KMS-11 (cell line): ENCODE data around the gene CNGB1.

Experiments used
- H2AFZ ChIP-seq: fragments of 200-600 bp; sonication (generic); 2 replicates; pipeline ENCODE4 v1.6.1; 2016; ENCODE audit warnings: antibody characterized with exemption, mixed run types, low read depth
- H3K27ac ChIP-seq: fragments of 200-600 bp; sonication (generic); 2 replicates; pipeline ENCODE4 v1.6.1; 2016; ENCODE audit warnings: mild to moderate bottlenecking, mixed run types
- H3K27me3 ChIP-seq: fragments of 200-600 bp; sonication (generic); 2 replicates; pipeline ENCODE4 v1.6.1; 2017; ENCODE audit warnings: mild to moderate bottlenecking, low read depth, mixed run types, moderate library complexity; ENCODE audit not compliant: insufficient read depth
- H3K36me3 ChIP-seq: fragments of 200-600 bp; sonication (generic); 2 replicates; pipeline ENCODE4 v1.6.1; 2017; ENCODE audit warnings: mild to moderate bottlenecking, mixed run types; ENCODE audit not compliant: insufficient read depth
- H3K4me1 ChIP-seq: fragments of 200-600 bp; sonication (generic); 2 replicates; pipeline ENCODE4 v1.6.1; 2016; ENCODE audit warnings: mild to moderate bottlenecking, low read depth, mixed run types; ENCODE audit not compliant: poor library complexity, severe bottlenecking
- H3K4me2 ChIP-seq: fragments of 200-600 bp; sonication (generic); 2 replicates; pipeline ENCODE4 v1.7.0; 2016; ENCODE audit warnings: mild to moderate bottlenecking, mixed run types
- H3K4me3 ChIP-seq: fragments of 200-600 bp; sonication (generic); IDR thresholded peaks from 2 replicates; pipeline ENCODE4 v1.6.1; 2017; ENCODE audit warnings: low read depth, low read length, mixed read lengths; ENCODE audit not compliant: insufficient read depth
- H3K79me2 ChIP-seq: fragments of 200-600 bp; sonication (generic); 2 replicates; pipeline ENCODE4 v1.6.1; 2016; ENCODE audit warnings: low read depth, mixed run types; ENCODE audit not compliant: insufficient read depth
- H3K9ac ChIP-seq: fragments of 200-600 bp; sonication (generic); 2 replicates; pipeline ENCODE4 v1.6.1; 2016; ENCODE audit warnings: mild to moderate bottlenecking, mixed run types
- H4K20me1 ChIP-seq: fragments of 200-600 bp; sonication (generic); 2 replicates; pipeline ENCODE4 v1.6.1; 2016; ENCODE audit warnings: mild to moderate bottlenecking, mixed run types; ENCODE audit not compliant: insufficient read depth
- CTCF ChIP-seq: fragments of 200-600 bp; sonication (generic); conservative IDR thresholded peaks from 2 replicates; pipeline ENCODE4 v1.6.1; 2017; ENCODE audit warnings: low read depth, mild to moderate bottlenecking, antibody characterized with exemption, low read length, moderate library complexity, mixed read lengths

Gene CNGB1

GRCh38 chr16:57970319-57970718 lies 609 bp downstream of the CNGB1 start:
- TF ChIP-seq CTCF = no peak
- no peaks in the 10 kb centered on the region for H3K27me3 ChIP-seq
- H3K27ac ChIP-seq = no peak overlapping the region
- no peak overlapping the region for H3K4me2 ChIP-seq
- no peaks in the 10 kb centered on the region for H3K36me3 ChIP-seq
- H3K79me2 ChIP-seq = no peaks in the 10 kb centered on the region
- H3K4me1 ChIP-seq = peaks cover 11% of the 10 kb centered on the region
- H3K9ac ChIP-seq = no peak overlapping the region
- no peak overlapping the region for H3K4me3 ChIP-seq
- H4K20me1 ChIP-seq = no peaks in the 10 kb centered on the region
- H2AFZ ChIP-seq = no peak overlapping the region

GRCh38 chr16:57969451-57970123 lies 1.3 kb downstream of the CNGB1 start:
- no peak for TF ChIP-seq CTCF
- Histone ChIP-seq H3K4me2 (no peak overlapping the region), H3K79me2 (no peaks in the 10 kb centered on the region), H3K4me3 (no peak overlapping the region), H3K4me1 (peaks cover 11% of the 10 kb centered on the region), H3K9ac (no peak overlapping the region), H3K27ac (no peak overlapping the region), H2AFZ (no peak overlapping the region), H3K36me3 (no peaks in the 10 kb centered on the region), H4K20me1 (no peaks in the 10 kb centered on the region), H3K27me3 (no peaks in the 10 kb centered on the region)

- H3K4me2 ChIP-seq = no peak overlapping the region
- peaks cover 18% of the 10 kb centered on the region for H3K4me1 ChIP-seq
- no peaks in the 10 kb centered on the region for H4K20me1 ChIP-seq
- H3K9ac ChIP-seq = no peak overlapping the region
- no peak for TF ChIP-seq CTCF
- no peaks in the 10 kb centered on the region for H3K79me2 ChIP-seq
- H3K27ac ChIP-seq = no peak overlapping the region
- H3K4me3 ChIP-seq = no peak overlapping the region
- no peak overlapping the region for H2AFZ ChIP-seq
- no peaks in the 10 kb centered on the region for H3K27me3 ChIP-seq
- H3K36me3 ChIP-seq = no peaks in the 10 kb centered on the region
Measured at GRCh38 chr16:57967916-57968315, 3.0 kb downstream of the CNGB1 start.

- Histone ChIP-seq H3K4me2 (no peak overlapping the region), H3K27me3 (no peaks in the 10 kb centered on the region), H3K79me2 (no peaks in the 10 kb centered on the region), H3K27ac (no peak overlapping the region), H4K20me1 (no peaks in the 10 kb centered on the region), H3K4me3 (no peak overlapping the region), H3K9ac (no peak overlapping the region), H3K36me3 (no peaks in the 10 kb centered on the region), H3K4me1 (peaks cover 26% of the 10 kb centered on the region), H2AFZ (no peak overlapping the region)
- TF ChIP-seq CTCF = no peak
Measured at GRCh38 chr16:57966986-57967385, 3.9 kb downstream of the CNGB1 start.
